ENCODE data around the gene NUAK1. TPM values are rescaled to one million over a fixed set of nuclear protein-coding genes. Genes with fewer than 3 reads are reported as not detected.

The NUAK1 gene
- total RNA-seq, 1 experiment from 2014 or later: 7.4 TPM

DNA sequence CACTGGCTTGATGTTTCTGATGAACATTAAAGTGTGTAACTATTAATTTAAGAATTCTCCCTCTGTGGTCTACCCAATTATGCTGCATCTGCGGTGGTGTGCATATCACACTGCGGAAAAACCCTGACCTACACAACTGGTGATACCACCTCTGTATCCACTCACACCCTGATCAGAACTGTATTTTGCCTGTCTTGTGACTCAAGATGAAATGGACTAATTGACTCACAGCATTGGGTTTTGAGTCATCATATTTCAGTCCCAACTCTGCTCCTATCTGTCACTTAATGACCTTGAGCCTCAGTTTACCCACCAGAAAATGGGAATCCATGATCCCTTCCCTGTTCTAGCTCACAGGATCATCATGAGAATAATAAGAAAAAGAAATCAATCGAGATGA lies 65.6 kb downstream of the NUAK1 start:
- POLR2A ChIA-PET: no interaction called here
- CTCF ChIA-PET: no interaction called here

More for the DNA sequence above, 65.6 kb downstream of the NUAK1 start:
- intact Hi-C loops (cut with micrococcal nuclease): no loop called here
- Histone ChIP-seq H4K20me1 (ENCODE audit: insufficient read depth) (no peaks in the 10 kb centered on the region), H3K79me2 (ENCODE audit: insufficient read depth, low read length) (no peaks in the 10 kb centered on the region), H2AFZ (ENCODE audit: low read depth, low read length, poor library complexity, severe bottlenecking) (no peak overlapping the region), H3K4me2 (ENCODE audit: low read length) (no peak overlapping the region), H3K9ac (ENCODE audit: low read length) (no peak overlapping the region), H3K9me2 (ENCODE audit: insufficient read depth) (no peaks in the 10 kb centered on the region), H3K27me3 (ENCODE audit: insufficient read depth, low read length) (no peaks in the 10 kb centered on the region), H3K4me1 (ENCODE audit: control insufficient read depth in 1 of 2, insufficient read depth in 2 of 2, low read length in 2 of 2) (no peaks in the 10 kb centered on the region), H3K9me3 (ENCODE audit: control insufficient read depth in 1 of 2, insufficient read depth in 1 of 2, low read depth in 1 of 2, low read length in 2 of 2) (no peaks in the 10 kb centered on the region), H3K36me3 (ENCODE audit: control insufficient read depth in 1 of 2, insufficient read depth in 2 of 2, low read length in 2 of 2) (no peaks in the 10 kb centered on the region), H3K4me3 (replicated peaks in 1 of 2; ENCODE audit: low read depth in 1 of 2, low read length in 2 of 2) (no peak overlapping the region), H3K27ac (ENCODE audit: low read depth, low read length) (no peak overlapping the region)
- ATAC-seq (no peak), DNase-seq (ENCODE audit: low read depth, low spot score) (no peak)
- TF ChIP-seq, protein P1, sequence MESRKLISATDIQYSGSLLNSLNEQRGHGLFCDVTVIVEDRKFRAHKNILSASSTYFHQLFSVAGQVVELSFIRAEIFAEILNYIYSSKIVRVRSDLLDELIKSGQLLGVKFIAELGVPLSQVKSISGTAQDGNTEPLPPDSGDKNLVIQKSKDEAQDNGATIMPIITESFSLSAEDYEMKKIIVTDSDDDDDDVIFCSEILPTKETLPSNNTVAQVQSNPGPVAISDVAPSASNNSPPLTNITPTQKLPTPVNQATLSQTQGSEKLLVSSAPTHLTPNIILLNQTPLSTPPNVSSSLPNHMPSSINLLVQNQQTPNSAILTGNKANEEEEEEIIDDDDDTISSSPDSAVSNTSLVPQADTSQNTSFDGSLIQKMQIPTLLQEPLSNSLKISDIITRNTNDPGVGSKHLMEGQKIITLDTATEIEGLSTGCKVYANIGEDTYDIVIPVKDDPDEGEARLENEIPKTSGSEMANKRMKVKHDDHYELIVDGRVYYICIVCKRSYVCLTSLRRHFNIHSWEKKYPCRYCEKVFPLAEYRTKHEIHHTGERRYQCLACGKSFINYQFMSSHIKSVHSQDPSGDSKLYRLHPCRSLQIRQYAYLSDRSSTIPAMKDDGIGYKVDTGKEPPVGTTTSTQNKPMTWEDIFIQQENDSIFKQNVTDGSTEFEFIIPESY (IDR thresholded peaks at IDR 0.05; ENCODE audit: extremely low read depth, insufficient replicate concordance, low read length): no peak
- no peak for TF ChIP-seq TCF7L2 (IDR thresholded peaks at IDR 0.05; ENCODE audit: borderline replicate concordance, extremely low read depth, insufficient read depth, insufficient read length)
- no peak for TF ChIP-seq EGR1 (IDR thresholded peaks at IDR 0.05; ENCODE audit: low read depth)
- TF ChIP-seq CBX3 (IDR thresholded peaks at IDR 0.05; ENCODE audit: low read depth): no peak
- TF ChIP-seq EZH2 (IDR thresholded peaks at IDR 0.05): no peak
- TF ChIP-seq ZFX (IDR thresholded peaks at IDR 0.05): no peak
- TF ChIP-seq, protein P2, sequence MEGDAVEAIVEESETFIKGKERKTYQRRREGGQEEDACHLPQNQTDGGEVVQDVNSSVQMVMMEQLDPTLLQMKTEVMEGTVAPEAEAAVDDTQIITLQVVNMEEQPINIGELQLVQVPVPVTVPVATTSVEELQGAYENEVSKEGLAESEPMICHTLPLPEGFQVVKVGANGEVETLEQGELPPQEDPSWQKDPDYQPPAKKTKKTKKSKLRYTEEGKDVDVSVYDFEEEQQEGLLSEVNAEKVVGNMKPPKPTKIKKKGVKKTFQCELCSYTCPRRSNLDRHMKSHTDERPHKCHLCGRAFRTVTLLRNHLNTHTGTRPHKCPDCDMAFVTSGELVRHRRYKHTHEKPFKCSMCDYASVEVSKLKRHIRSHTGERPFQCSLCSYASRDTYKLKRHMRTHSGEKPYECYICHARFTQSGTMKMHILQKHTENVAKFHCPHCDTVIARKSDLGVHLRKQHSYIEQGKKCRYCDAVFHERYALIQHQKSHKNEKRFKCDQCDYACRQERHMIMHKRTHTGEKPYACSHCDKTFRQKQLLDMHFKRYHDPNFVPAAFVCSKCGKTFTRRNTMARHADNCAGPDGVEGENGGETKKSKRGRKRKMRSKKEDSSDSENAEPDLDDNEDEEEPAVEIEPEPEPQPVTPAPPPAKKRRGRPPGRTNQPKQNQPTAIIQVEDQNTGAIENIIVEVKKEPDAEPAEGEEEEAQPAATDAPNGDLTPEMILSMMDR (IDR thresholded peaks at IDR 0.05 in 2 of 3, conservative IDR thresholded peaks at IDR 0.05 in 1 of 3; ENCODE audit: borderline replicate concordance in 1 of 3, insufficient read depth in 1 of 3, low read depth in 2 of 3, low read length in 2 of 3): no peak
- TF ChIP-seq JUND (IDR thresholded peaks at IDR 0.05): no peak
- no peak for TF ChIP-seq POLR2AphosphoS5 (IDR thresholded peaks at IDR 0.05; ENCODE audit: low read depth, low read length)
- no peak for TF ChIP-seq ELF1 (IDR thresholded peaks at IDR 0.05; ENCODE audit: borderline replicate concordance, low read depth)
- TF ChIP-seq SRF (IDR thresholded peaks at IDR 0.05; ENCODE audit: low read depth): no peak
- no peak for TF ChIP-seq SP1 (IDR thresholded peaks at IDR 0.05; ENCODE audit: low read depth)
- no peak for TF ChIP-seq EZH2phosphoT487 (IDR thresholded peaks at IDR 0.05; ENCODE audit: borderline replicate concordance)
- RAD21 ChIA-PET (ENCODE audit: low non-redundant PET in 1 of 2, low total read pairs in 2 of 2, uncharacterized antibody in 2 of 2, unreplicated experiment in 2 of 2): no interaction called here
- no TSS peak for BruUV-seq (replicated peaks)

Data from HCT116 (cell line).